GM12873 (cell line): ENCODE data around the gene SPTBN1.

Experiments
- TF ChIP-seq, protein P1 (sequence below): IDR thresholded peaks from 2 replicates; pipeline ENCODE4 v1.5.1; 2012; ENCODE audit warnings: low read depth, mild to moderate bottlenecking, moderate library complexity, low read length, control low read depth; ENCODE audit not compliant: insufficient read depth; ENCODE audit errors: missing control alignments

The SPTBN1 gene

DNA sequence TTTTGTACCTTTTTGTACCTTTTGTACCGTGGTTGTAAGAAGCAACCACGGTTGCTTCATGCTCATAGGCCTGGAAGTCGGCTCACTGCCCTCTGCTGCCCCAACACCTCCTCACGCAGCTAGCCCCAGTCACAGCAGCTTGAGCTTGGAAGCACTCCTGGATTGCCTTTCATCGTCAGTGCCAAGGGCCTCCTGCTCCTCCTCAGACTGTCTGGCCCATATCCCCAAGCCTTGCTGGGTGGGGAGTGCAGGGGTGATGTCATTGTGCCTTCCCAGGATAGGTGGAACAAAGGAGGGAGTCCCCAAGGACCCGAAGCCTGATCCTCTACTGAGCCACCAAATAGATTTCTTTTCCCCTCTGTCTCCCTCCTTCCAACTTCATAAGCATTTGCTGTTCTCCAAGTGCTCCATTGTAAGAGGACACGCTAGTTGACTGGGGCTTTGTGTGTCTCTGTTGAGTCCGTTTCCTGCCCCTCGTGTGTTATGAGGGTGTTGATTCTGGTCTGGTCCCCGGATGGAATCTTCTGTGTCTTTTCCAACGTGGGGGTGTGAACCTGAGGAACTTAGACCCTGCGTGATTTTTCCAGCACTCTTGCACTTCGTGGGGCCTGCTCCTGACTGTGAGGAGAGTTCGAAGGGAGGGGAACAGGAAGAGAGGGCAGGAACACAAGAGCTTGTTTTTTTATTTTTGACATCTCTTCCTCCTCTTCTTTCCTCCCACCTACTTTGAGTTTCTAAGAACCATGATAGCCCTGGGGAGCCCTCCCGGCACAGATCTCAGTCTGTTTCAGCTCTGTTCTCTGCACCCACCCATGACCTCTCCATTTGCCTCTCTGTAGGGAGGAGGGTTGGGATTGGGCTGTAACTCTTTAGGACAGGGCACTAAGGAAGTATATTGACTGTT lies 140.1 kb downstream of the SPTBN1 start:
- TF ChIP-seq, protein P1, sequence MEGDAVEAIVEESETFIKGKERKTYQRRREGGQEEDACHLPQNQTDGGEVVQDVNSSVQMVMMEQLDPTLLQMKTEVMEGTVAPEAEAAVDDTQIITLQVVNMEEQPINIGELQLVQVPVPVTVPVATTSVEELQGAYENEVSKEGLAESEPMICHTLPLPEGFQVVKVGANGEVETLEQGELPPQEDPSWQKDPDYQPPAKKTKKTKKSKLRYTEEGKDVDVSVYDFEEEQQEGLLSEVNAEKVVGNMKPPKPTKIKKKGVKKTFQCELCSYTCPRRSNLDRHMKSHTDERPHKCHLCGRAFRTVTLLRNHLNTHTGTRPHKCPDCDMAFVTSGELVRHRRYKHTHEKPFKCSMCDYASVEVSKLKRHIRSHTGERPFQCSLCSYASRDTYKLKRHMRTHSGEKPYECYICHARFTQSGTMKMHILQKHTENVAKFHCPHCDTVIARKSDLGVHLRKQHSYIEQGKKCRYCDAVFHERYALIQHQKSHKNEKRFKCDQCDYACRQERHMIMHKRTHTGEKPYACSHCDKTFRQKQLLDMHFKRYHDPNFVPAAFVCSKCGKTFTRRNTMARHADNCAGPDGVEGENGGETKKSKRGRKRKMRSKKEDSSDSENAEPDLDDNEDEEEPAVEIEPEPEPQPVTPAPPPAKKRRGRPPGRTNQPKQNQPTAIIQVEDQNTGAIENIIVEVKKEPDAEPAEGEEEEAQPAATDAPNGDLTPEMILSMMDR, result no peak

DNA sequence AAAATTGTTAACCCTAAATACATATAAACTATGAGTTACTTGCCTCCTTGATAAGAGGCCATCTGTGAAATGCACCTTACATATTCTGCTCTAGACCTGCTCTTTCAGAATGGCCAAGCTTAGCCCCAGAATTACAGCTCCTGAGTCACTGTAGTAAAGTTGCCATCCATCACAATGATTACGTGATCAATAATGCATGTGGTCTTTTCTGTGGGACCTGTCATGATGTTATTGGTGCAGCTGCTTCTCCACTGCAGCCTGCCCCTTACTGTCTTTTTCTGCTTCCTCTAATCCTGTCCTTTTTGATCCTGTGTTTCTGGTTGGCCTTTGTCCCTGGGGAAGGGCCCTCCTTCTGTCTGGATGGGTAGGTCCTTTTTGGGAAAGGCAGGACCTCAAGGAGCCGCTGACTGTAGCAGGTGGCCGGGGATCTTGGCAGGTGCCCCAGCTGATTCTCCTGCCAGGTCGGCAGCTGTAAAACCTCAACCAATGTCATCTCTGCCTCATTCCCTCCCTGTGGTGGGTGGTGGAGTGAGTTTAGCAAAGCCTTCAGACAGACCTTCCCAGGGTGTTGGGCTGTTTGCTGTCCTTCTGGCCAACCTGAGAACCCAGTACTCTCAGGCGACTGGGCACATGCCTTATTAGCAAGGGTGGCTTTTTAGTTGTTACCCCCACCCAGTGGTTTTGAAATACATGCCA lies 141.2 kb downstream of the SPTBN1 start:
- TF ChIP-seq, protein P1, result no peak

DNA sequence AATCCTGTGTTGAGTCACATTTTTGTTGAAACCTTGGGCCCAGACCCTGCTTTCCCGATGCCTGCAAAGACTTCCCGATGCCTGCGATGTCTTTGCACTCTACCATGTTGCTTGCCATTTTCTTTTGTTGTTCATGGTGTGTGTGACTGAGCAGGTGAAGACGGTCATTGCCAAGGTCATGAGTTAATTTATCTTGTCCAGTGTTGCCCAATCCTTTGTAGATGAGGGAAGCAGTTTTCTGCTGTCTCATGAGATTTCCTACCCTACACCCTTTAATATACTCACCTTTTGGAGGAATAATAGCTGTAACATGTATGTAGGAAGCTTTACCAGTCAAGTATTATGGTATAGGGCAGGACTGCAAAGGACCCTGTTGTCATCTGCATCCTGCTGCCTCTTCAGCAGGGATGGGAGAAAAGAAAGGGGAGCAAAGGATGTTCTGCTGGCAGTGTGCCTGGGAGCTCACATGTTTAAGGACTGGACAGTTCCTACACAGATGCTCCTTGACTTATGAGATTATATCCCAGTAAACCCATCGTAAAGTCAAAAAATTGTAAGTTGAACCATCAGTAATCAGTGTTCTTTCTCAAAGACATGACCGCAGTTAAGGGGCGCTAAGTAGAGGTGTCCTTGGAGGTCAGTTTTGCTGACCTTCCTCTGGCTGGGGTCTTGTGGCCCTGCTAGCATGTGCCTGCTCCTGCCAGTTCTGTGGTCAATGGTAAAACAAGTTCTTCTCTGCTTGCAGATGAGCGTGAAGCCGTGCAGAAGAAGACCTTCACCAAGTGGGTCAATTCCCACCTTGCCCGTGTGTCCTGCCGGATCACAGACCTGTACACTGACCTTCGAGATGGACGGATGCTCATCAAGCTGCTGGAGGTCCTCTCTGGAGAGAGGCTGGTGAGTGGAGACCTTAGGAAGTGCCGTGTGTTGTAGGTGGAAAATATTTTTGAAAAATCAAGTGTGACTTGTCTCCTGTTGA lies 142.5 kb downstream of the SPTBN1 start:
- TF ChIP-seq, protein P1, result no peak

DNA sequence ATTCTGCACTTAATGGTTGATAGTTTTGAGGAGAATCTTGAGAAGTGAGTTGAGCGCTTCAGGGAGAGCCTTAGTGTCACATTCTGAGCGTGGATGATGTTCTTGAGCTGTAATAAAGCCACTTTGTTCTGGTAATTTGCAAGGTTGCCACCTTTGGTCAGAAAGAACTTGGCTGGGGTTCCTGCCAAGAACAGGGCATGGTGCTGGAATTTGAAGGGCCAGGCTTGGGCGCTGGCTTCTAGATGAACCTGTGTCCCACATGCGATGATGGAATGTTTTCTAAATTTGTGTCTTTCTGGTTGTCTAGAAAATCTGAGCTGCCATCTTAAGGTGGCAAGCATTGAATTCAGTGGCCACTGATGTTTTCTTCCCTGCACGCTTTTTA lies 143.2 kb downstream of the SPTBN1 start:
- TF ChIP-seq, protein P1, result no peak

DNA sequence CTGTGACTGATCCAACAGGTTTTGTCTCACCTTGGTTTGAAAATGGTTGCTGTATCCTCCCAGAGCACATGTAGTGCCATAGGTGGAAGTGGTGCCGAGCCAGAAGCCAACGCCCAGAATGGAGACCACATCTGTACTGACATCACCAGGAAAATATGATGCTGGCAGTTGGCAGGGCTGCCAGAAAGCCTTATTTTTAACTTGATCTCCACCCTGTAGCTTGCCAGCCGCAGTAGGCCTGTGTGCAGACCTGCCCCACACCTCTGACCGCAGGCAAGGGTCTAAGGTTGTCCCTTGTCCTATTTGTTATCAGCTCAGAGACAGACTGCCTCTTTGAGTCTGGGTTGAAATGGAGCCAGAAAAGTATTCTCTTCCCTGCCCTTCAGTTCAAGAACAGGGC lies 143.8 kb downstream of the SPTBN1 start:
- TF ChIP-seq, protein P1, result no peak

DNA sequence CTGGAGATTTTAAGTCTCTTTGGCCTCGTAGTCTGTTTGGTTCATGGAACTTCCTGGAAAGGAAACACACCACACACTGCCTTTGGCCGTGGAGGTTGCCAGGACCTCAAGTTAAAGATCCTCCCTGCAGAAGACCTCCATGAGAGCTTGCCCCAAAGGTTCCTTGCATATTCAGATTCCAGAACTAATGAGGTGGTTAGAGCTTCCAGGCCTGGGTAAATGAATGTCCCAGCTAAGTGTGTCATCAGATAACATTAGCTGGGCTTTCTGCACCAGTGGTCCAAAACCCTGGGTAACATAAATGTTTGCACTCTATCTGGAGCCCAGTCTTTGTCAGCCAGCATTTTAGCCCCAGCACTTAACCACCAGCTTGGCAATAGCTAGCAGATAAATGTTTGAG lies 145.2 kb downstream of the SPTBN1 start:
- TF ChIP-seq, protein P1, result no peak

DNA sequence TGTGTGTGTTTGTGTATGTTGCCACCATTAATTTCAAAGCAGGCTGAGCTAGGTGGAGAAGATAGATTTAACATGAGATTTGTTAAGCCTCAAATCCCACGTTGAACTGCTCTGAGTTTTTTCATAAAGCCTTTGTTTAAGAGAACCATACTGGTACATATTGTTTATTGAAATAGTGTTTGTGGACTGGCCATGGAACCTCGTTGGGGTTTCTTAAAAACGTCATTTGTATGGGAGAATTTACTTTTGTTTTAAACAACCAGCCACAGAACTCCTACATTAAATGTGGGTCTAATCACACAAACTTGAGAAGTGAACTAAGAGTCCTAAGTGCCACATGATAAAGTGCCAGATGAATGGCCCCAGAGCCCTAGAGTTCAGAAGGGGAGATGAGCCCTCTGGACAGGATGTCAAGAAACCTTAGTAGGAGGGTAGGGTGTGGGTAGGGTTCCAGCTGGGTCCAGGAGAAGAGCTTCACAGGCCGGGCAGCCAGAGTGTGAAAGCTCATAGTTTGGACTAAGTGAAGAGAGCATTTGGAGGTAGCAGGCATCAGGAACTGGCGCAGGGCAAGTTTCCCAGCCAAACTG lies 146.7 kb downstream of the SPTBN1 start:
- TF ChIP-seq, protein P1, result no peak
